CD4-positive, alpha-beta T cell treated with Interferon gamma for 1 hour (primary cell): Measurements from ENCODE around the gene REEP2.
A peak's percentile ranks its signal among the peaks of the same experiment; 100 is the strongest.

ENCODE experiments used
- DNase-seq: peaks from one replicate; pipeline ENCODE4 v3.0.0-alpha.2; 2020

REEP2 gene

DNA sequence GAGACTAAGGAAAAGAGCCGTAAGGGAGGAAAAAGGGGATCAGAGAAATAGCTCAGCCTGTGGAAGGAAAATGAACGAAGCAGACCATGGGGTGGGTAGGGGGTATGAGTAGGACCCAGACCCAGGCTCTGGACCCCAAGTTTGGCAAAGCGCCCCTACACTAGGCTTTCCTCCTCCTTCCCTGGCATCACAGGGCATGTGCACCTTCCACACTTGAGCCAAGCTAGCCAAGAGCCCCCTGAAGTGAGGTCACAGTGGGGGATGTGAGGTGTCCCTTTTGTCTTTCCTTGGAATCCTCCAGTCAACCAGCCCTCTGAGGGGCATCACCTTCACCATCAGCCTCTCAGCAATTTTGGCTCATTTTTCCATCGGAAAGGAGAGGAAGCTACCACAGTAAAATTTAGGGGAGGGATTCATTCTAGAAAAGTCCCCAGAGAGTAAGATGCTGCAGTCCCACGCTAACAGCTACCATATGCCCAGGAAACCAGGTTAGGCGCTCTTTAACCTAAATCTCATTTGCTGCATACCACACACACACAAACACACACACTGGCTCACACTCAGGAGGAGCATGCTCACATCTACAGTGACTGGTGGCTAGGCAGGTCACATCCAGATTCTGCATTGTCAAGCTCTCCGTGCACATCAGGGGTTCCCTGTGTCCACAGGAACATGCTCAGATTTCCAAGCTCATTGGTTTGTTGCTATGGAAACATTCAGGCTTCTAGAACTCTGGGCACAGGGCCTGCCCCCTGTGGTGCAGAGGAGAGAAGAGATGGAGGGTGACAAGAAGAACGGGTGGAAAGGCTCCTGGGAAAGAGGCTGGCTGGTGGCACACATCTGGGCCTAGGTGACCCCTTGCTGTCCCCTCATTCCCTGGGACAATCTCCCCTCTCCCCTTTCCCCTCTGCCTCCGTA is 9.9 kb downstream of the REEP2 start:
- no peak for DNase-seq

DNA sequence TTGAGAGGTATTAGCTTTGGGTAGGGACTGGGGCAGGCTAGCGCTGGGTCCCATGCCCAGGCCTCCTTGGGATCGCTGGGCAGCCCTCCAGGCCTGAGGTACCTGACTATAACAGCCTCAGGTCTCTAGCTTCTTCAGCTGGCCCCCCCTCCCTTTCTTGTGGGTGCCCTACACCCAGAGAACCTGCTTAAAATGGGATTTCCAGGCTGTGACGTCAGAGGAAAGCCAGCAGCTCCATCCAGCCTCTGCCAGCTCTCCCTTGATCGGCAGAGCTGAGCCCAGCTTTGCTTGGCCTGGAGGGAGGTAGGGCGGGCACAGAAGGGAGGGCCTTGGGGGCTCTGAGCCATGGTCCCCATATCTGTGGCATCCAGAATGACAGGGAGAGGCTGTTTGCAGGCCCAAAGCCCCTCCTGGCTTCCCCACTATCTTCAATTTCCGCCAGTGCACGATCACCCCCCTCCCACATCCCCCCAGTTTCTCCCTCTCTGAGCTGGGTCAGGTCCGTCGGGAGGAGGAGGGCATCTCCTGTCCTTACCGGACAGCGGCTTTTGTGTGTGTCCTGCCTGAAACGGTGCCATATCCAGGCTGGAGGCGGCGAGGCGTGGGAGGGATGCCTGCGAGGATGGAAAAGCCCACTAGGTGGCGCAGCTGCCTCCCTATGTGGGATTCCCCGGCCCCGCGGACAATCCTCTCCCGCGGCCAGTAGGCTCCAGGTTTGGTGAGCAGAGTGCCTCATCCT is 10.8 kb downstream of the REEP2 start:
- DNase-seq: peak; percentile 69

DNA sequence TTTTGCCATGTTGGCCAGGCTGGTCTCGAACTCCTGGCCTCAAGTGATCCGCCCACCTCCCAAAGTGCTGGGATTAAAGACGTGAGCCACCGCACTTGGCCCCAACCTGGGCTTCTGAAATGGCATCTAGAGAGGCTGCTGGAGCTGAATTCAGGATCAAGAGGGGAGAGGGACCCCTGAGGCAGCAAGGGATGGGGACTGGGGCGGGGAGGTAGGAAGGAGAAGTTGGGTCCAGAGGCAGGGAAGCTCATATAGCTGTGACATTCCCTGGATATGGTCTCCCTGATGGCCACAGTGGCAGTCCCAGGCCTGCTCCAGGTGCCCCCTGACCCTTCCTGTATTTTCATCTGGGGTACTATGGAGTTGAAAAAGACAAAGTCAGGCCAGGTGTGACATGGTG is 12.1 kb downstream of the REEP2 start:
- no peak for DNase-seq

DNA sequence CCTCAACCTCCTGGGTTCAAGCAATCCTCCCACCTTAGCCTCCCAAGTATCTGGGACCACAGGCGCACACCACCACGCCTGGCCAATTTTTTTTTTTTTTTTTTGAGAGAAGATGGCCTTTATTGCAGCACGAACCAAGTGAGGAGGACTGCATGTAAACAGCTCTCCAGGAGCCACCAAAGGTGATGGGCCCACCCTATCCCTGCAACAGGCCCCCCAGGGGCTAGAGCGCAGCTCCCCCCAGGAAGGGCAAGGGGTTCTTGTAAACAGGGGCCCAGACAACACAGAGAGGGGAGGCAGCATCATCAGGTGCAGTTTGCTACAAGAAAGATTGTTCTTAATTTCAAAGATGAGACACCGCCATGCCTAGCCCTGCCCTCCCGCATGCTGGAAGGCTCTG is 13.9 kb downstream of the REEP2 start:
- DNase-seq: no peak

DNA sequence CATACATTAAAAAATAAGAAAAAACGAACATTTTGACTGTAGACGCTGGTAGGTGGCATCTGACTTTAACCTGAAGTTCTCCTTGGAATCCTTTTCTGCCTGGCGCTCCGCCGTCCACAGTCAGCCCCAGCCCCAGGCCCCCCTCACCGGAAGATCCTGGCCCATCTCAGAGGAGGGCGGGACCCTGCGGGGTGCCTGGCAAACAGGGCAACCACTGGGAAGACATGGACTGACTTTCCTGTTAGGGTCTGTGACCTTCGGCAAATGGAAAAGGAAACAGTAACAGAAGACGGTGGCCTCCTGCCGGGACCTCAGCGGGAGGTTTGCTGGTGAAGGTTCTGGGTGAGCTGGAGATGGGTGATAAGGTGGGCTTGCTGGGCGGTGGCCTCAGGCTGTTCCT is 14.7 kb downstream of the REEP2 start:
- no peak for DNase-seq

DNA sequence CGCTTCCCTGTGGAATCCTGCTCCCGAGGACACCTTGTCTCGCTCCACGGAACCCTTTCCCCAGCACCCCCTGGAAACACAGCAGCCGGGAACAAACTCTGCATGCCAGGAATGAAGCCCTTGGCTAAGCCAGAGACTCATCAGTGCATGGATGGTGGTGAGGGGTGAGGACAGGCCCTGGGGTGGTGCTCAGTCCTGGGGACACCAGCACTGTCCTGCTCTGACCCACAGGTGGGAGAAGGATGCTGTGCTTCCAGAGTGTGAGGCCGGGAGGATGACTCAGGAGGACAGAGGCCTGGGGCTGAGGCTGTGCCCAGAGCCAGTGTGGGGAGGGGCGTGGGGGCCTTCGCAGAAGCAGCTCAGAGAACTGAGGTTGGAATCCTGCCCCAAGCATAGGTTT is 15.3 kb downstream of the REEP2 start:
- no peak for DNase-seq

DNA sequence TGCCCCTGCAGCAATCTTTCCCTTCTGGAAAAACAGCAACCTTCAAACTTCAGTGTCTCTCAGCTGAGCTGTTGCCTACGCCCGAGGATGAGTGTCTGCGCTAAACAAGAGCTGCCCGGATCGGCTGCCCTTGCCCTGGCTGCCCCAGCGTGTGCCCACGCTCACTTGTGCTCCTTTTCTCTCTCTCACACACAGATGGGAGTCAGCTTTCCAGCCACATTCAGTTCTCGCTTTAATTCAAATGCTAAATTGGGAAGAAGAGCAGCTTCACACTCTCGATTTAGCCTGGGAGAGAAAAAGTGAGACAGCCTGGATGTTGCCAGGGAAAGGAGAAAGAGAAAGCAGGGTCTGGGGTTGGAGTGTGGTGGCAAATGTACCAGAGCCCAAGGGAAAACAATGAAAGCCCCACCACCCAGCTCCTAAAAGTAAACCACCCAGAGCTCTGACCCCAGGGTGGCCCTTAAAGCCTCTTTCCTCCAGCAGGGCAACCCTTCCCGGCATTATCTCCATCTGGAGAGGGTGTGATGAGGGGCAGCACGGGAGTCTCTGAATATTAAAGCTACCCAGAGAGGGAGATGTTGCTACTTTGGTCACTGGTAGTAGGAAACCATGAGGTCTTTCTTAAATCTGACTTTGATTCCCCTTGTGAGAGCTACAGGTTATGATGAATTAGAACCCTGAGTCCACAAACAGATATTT is 16.5 kb downstream of the REEP2 start:
- DNase-seq: no peak

DNA sequence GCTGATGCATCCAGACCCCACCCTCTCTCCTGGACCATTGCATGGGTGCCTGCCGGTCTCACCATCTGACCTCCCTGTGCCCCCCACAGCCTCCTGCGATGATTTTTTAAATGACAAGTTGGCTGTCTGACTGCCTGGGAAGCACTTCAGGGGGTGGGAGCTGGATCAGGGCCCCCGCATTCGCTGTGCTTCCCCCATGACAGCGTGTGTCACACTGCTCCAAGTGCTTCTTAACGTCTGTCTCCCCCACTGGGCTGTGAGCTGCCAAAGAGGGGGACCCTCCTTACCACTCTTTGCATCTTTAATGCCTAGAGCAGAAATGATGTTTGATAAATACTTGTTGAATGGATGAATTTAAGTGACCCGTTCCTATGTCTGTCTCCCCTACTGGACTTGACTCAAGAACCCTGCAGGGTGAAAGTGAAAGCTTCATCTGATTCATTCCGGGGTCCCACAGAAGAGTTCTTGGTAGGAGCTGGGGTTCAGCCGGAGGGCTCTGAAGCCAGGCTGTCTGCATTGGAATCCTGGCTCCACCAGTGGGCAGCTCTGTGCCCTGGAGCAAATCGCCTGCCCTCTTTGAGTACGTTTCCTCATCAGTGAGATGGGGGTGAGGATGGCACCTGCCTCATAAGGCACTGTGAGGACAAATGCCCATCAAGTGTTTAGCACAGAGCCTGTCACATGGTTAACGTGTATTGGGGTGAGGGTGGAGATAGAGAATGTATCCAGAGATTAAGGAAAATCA is 18.8 kb downstream of the REEP2 start:
- DNase-seq: no peak

DNA sequence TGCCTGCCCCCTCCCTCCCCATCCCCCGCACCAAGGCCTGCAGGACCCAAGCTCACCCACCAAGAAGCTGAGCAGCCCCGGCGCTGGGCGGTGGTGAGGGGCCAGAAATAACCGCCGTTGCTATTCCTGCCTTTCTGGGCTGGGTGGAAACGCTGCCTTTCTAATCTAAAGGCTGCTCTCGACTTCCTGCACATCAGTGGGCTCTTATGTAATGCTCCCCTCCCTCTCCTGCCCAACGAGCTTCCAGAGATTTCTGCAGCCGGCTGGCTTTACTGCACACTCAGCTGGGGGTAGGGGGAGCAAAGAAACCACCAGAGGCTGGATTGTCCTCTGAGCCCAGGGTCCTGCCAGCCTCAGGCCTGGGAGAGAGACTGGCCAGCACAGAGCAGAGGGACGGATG is 19.5 kb downstream of the REEP2 start:
- DNase-seq: no peak

DNA sequence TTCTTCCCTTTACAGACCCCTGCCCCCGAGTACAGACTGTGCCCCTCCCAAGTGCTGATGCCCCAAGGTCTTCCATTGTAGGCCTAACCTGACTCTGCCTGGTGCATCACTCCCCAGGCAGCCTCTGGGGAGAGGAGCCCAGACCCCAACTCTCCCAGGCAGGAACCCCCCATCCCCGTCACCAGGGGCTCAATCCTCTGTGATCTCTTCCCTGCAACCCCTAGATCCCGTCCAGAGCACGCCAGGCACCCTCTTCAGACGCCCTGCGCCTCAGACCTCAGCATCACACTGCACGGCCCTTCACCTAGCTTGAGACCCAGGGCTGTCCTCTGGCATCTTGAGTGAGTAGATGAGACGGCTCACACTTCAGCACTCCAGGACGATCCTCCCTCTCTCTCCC is 20.0 kb downstream of the REEP2 start:
- no peak for DNase-seq

DNA sequence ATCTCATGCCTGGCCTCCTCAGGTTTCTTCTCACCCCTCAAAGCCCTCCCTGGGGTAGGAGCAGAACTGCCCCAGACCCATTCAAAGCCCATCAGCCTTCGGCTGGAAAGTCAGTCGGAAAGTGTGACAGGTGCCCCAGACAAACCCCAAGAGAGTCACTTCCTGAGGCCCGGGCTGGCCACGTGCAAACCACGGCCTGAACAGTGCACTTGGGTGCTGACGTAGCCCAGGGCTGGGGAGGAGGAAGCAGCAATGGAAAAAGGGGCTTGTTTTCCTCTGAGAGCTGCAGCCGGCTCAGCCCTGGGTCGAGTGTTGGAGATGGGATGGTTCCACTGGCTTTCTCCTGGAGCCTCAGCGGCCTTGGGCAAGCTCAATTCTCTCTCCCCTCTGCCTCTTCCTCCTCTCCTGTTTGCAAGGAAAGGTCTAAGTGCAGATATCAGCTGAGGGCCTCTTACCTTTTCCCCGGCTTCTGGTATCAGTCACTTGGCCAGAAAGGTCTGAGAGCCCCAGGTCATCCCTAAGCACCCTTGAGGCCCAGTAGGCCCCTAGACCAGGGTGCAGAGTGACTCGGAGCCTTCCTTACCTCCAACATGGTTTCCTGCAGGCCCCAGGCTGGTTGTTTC is 20.6 kb downstream of the REEP2 start:
- DNase-seq: peak; percentile 83

DNA sequence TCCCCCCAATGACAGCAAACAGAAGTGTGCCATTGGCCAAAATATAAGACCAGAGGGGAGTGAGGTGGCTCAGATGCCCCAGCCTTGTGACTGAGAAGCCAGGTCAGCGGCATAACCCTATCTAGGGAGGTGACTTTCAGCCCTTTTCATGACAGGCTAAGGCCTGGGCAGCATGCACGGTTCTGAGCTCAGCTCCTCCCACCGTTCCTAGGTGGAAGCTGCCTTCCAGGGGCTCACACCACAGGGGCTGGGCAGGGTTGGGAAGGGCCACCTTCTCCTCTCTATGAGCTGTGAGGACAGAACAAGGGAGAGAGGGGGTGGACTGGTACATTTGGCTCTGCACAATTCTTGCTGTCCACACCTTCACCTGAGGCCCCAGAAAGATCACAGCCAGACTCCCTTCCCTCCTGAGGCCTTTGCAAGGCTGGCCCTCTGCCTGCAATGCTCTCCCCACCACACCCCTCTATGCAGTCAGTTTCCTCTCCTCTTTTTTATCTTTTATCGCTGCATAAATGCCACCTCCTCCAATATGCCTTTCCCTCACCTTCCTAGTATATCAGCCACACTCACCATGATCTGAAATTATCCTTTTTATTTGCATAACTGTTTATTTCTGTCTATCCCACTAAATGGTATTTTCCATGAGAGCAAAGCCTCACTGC is 21.3 kb downstream of the REEP2 start:
- DNase-seq: no peak

DNA sequence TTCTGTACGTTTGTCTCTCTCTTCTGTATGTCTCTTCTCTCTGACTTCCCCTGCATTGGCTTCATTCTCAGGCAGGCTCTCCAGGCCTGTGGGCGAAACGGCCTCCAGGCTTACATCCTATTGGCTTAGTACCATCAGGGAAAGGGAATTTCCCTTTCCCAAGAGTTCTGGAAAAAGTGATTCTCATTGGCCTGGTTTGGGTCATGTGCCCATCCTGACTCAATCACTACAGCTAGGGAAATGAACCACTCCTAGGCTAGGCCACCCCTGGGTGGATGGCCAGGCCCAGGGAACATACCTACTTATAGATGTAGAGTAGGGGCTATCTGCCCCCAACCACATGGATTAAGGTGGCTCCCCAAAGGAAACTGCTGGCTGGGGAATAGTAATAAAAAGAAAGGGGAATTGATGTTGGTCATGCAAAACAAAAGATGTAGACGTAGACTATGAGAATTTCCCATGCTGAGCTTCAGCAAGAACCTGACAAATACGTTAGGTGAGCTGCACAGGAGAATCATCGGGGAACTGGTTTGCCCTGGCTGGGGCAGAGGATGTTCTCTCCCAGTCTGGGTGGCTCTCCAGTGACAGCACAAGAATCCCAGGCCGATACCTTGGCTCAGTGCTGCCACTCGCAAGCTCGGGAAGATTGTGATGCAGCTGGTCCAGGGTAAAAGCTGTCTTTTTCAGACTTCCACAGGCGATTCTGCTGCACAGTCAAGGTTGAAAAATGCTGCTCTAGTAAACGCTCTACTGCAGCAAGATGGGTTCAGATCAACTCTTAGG is 22.7 kb downstream of the REEP2 start:
- DNase-seq: no peak

DNA sequence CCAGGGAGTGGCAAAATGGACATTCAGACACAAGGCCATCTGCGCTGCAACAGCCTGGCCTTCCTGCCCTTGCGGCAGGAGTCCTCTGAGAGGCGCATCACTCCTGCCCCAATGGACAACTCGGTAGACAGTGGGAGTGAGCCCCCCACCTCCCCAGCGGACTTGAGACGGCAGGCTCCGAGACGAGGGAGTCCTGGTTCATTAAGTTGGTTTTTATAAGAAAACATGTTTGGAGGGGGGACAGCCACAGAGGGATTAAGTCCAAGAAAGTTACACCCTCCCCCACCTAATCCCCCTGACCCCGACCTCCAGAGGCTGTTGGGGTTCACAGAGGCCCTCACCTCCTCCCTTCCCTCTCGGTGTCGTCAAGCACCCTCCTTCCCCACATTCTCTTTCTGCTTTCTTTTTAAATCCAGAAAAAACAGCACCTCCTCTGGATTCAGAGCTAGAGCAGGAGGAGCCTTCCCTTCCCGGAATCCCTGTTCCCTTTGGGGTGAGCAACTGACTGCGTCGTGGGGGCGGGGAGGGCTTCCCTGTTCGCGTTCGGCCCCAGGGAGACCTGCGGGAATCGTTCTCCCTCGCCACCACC is 24.7 kb downstream of the REEP2 start:
- no peak for DNase-seq

DNA sequence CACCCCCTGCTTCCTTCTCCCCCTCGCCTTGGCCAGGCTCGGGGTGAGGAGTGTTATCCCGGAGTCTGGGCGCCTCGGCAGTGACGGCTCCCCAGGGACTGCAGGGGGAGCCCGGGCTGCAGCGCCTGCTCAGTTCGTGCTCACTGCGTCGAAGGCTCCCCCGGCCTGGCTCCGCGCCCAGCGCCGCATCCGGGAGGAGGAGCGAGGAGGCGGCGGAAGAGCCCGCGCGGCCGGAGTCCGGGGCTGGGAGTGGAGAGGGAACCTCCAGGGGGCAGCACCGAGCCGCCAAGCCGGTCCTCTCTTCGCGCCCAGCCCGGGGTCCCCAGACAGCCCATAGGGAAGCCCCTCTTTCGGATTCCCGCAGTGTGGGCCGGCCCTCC is 25.1 kb downstream of the REEP2 start:
- peak; percentile 94 for DNase-seq

DNA sequence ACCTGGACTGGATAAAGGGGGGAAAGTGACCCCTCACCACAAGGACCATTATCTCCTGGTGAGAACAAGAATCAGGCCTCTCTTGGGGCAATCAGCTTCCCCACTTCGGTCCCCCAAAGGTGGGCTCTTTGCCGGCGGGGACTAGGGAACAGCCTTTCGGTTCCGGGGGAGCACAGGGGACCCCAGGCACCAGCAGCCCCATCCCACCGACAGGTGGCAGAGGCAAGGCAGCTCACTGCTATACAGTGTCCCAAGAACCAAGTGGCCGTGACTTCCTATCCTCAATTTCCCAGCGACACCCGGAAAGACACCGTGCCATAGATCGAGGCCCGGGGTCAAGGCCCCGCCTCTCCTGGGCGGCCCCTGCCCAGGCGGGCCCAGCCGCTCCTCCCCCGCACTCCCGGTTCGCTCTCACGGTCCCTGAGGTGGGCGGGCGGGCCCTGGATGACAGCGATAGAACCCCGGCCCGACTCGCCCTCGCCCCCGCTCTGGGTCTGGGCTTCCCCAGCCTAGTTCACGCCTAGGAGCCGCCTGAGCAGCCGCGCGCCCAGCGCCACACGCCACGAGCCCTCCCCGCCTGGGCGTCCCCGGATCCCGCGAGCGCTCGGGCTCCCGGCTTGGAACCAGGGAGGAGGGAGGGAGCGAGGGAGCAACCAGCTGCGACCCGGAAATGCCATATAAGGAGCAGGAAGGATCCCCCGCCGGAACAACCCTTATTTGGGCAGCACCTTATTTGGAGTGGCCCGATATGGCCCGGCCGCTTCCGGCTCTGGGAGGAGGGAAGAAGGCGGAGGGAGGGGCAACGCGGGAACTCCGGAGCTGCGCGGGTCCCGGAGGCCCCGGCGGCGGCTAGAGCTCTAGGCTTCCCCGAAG is 25.8 kb downstream of the REEP2 start:
- peak; percentile 96 for DNase-seq

DNA sequence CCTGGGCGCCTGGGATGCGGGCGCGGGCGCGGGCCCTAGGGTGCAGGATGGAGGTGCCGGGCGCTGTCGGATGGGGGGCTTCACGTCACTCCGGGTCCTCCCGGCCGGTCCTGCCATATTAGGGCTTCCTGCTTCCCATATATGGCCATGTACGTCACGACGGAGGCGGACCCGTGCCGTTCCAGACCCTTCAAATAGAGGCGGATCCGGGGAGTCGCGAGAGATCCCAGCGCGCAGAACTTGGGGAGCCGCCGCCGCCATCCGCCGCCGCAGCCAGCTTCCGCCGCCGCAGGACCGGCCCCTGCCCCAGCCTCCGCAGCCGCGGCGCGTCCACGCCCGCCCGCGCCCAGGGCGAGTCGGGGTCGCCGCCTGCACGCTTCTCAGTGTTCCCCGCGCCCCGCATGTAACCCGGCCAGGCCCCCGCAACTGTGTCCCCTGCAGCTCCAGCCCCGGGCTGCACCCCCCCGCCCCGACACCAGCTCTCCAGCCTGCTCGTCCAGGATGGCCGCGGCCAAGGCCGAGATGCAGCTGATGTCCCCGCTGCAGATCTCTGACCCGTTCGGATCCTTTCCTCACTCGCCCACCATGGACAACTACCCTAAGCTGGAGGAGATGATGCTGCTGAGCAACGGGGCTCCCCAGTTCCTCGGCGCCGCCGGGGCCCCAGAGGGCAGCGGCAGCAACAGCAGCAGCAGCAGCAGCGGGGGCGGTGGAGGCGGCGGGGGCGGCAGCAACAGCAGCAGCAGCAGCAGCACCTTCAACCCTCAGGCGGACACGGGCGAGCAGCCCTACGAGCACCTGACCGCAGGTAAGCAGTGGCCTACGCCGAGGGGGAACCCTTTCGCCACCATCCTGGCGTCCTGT is 26.6 kb downstream of the REEP2 start, which contains the start of gene EGR1:
Gene EGR1 (plus strand): TSS at position 219 of the 864 bp plus-strand sequence. CDS start 283 bp downstream, at position 502.
- DNase-seq: peak; percentile 96

DNA sequence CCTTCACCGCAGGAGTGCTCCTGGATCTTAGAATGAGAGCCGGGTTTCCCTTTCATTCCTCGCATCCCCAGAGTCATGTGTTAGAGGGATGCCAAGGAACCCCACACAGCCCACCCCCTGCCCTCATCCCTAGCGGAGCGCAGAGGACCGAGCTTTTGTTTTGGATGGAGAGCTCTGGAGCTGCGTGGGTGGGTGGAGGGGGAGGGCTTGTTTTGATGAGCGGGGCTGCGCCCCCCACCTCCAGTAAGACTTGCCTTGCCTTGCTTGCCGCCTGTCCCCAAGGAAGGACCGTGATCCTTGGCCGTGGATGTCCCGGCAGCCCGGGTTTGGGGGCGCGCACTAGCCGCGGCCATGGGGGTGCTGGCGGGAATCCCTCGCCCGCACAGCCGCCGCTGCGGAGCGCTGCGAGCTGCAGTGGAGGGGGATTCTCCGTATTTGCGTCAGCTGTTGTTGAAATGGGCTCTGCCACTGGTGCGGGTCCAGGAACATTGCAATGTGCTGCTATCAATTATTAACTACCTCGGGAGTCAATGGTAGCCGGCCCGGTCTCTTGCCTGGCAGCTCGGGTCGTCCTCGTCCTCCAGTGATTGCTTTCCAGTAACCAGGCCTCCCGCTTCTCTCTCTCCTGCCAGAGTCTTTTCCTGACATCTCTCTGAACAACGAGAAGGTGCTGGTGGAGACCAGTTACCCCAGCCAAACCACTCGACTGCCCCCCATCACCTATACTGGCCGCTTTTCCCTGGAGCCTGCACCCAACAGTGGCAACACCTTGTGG is 27.5 kb downstream of the REEP2 start:
- DNase-seq: no peak
